CD14-positive monocyte (primary cell): ENCODE data around the gene SMARCD1. TPM values are rescaled to one million over a fixed set of nuclear protein-coding genes. Genes with fewer than 3 reads are reported as not detected.

ENCODE experiments used
- DNase-seq, 3 donors: peaks; one replicate each; pipeline ENCODE4 v3.0.0-alpha.2; 2011 to 2022
- H2AFZ ChIP-seq: 2 replicates; pipeline ENCODE4 v1.6.0; 2012; ENCODE audit warnings: mild to moderate bottlenecking, low read depth, low read length, inconsistent platforms; ENCODE audit not compliant: insufficient read depth, poor library complexity, severe bottlenecking
- H3K27ac ChIP-seq, 2 donors: 1 replicate in 1 of 2; 2 replicates in 1 of 2; pipeline ENCODE4 v1.5.1; 2012 to 2013; ENCODE audit warnings: low read length in 2 of 2, control low read depth in 1 of 2, inconsistent platforms in 1 of 2, low read depth in 1 of 2, mild to moderate bottlenecking in 1 of 2
- H3K27me3 ChIP-seq, 2 donors: one replicate each; pipeline versions ENCODE4 v1.6.0 to v1.6.1; 2011 to 2013; ENCODE audit warnings: low read length in 2 of 2; ENCODE audit not compliant: control insufficient read depth in 2 of 2, insufficient read depth in 2 of 2
- H3K36me3 ChIP-seq, 2 donors: replicated peaks in 1 of 2; 1 replicate in 1 of 2; 2 replicates in 1 of 2; pipeline versions ENCODE4 v1.5.1 to v1.6.1; 2012 to 2013; ENCODE audit warnings: low read length in 2 of 2, control low read depth in 1 of 2, inconsistent platforms in 1 of 2, mild to moderate bottlenecking in 1 of 2; ENCODE audit not compliant: insufficient read depth in 2 of 2, control insufficient read depth in 1 of 2
- H3K4me1 ChIP-seq, 2 donors: 1 replicate in 1 of 2; 2 replicates in 1 of 2; pipeline versions ENCODE4 v1.5.1 to v1.6.1; 2012 to 2013; ENCODE audit warnings: low read length in 2 of 2, control low read depth in 1 of 2, inconsistent platforms in 1 of 2, mild to moderate bottlenecking in 1 of 2, moderate library complexity in 1 of 2; ENCODE audit not compliant: insufficient read depth in 2 of 2, control insufficient read depth in 1 of 2
- H3K4me2 ChIP-seq: replicated peaks from 2 replicates; pipeline ENCODE3; 2012; ENCODE audit warnings: low read length, moderate library complexity, mild to moderate bottlenecking; ENCODE audit not compliant: poor library complexity, severe bottlenecking; ENCODE audit errors: extremely low read depth
- H3K4me3 ChIP-seq, 3 experiments: fragments of 200-600 bp in 1 of 3; sonication (generic) in 1 of 3; replicated peaks in 1 of 3; 1 replicate in 2 of 3; 2 replicates in 1 of 3; pipeline ENCODE4 v1.5.1; 2011 to 2013; ENCODE audit warnings: low read length in 3 of 3, mild to moderate bottlenecking in 3 of 3, control low read depth in 2 of 3, low read depth in 2 of 3, inconsistent platforms in 1 of 3, moderate library complexity in 1 of 3
- H3K79me2 ChIP-seq: 2 replicates; pipeline ENCODE4 v1.6.0; 2012; ENCODE audit warnings: mild to moderate bottlenecking, control low read depth, inconsistent platforms, low read length, moderate library complexity; ENCODE audit not compliant: insufficient read depth
- H3K9ac ChIP-seq: 2 replicates; pipeline ENCODE4 v1.6.0; 2017; ENCODE audit warnings: low read length, mild to moderate bottlenecking; ENCODE audit not compliant: insufficient read depth, poor library complexity, severe bottlenecking
- H3K9me3 ChIP-seq, 2 donors: replicated peaks in 1 of 2; 1 replicate in 1 of 2; 2 replicates in 1 of 2; pipeline versions ENCODE4 v1.5.1 to v1.6.1; 2012 to 2013; ENCODE audit warnings: low read length in 2 of 2, control low read depth in 1 of 2; ENCODE audit not compliant: control insufficient read depth in 1 of 2, insufficient read depth in 1 of 2
- H4K20me1 ChIP-seq: 2 replicates; pipeline ENCODE4 v1.6.0; 2012; ENCODE audit warnings: mild to moderate bottlenecking, low read length, control low read depth, moderate library complexity; ENCODE audit not compliant: insufficient read depth
- H3K27ac Mint-ChIP-seq, 7 donors: one replicate each; pipeline ENCODE4 v1.8.0; 2020; ENCODE audit warnings: mild to moderate bottlenecking in 7 of 7, mixed read lengths in 7 of 7, moderate library complexity in 6 of 7, inconsistent platforms in 2 of 7
- H3K27me3 Mint-ChIP-seq, 3 donors: one replicate each; pipeline ENCODE4 v1.8.0; 2021 to 2022; ENCODE audit warnings: low read depth in 3 of 3, mild to moderate bottlenecking in 3 of 3, mixed read lengths in 3 of 3, moderate library complexity in 3 of 3, inconsistent platforms in 1 of 3
- H3K36me3 Mint-ChIP-seq, 2 donors: one replicate each; pipeline ENCODE4 v1.8.0; 2020; ENCODE audit warnings: mixed read lengths in 2 of 2, inconsistent platforms in 1 of 2, mild to moderate bottlenecking in 1 of 2
- H3K4me1 Mint-ChIP-seq: one replicate; pipeline ENCODE4 v1.8.0; 2020; ENCODE audit warnings: mild to moderate bottlenecking, mixed read lengths
- H3K4me3 Mint-ChIP-seq, 2 donors: one replicate each; pipeline ENCODE4 v1.8.0; 2020; ENCODE audit warnings: mild to moderate bottlenecking in 2 of 2, mixed read lengths in 2 of 2, moderate library complexity in 1 of 2
- H3K9me3 Mint-ChIP-seq, 7 donors: one replicate each; pipeline ENCODE4 v1.8.0; 2020 to 2022; ENCODE audit warnings: mixed read lengths in 7 of 7, mild to moderate bottlenecking in 6 of 7, moderate library complexity in 6 of 7, inconsistent platforms in 2 of 7
- CTCF ChIP-seq: fragments of 200-600 bp; IDR thresholded peaks from one replicate; pipeline ENCODE4 v1.8.0; 2022; ENCODE audit warnings: antibody characterized with exemption, mild to moderate bottlenecking
- WGBS: methylation state at CpG from one replicate; pipeline ENCODE4 v1.1.5; 2013; ENCODE audit warnings: missing lambda C conversion rate; ENCODE audit not compliant: insufficient coverage; 5-methylcytosine and 5-hydroxymethylcytosine counted together
- intact Hi-C, 2 donors: fragments of 100-400 bp; cut with micrococcal nuclease; formaldehyde crosslinking; loops; one replicate each; pipeline versions ENCODE4 v1.15.0 to v1.15.1; 2023
- polyA plus RNA-seq, 3 donors: library from polyadenylated mRNA; depleted of rRNA in 1 of 3; unstranded in 2 of 3; stranded (reverse) in 1 of 3; fragments of 300-500 nt in 2 of 3; fragments of >200 nt in 1 of 3; fragmentation: Illumina TruSeq in 2 of 3; gene quantifications; 1 replicate in 2 of 3; 2 replicates in 1 of 3; pipeline ENCODE4 v1.2.3, GENCODE V29; 2012 to 2021

The SMARCD1 gene
- polyA plus RNA-seq, 3 donors = 3.7 to 41.9 (median 7.8) TPM

DNA sequence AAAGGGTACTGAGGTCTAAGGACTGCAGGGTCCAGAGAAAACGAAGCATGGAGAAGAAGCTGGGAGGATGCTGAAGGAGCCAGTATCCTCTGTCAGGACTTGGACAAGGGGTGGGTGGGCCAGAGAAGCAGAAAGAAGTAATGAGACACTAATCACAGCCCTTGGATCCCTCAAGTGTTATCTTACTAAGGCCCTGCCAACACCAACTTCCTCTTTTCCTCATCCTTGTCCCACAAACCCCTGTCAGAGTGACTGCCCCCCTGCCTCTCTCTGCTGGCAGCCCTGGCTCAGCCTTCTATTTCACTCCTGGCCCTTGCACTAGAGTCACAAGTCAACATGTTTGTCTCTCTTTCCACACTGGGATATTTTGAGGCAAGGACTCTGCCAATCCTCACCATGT is 31.6 kb upstream of the SMARCD1 start:
- Histone ChIP-seq H3K9me3 (peaks cover 0 to 8% of the 10 kb centered on the region in 2 donors), H3K4me2 (no peak overlapping the region), H4K20me1 (no peaks in the 10 kb centered on the region), H3K36me3 (no peaks in the 10 kb centered on the region), H3K4me1 (peaks cover 49 to 52% of the 10 kb centered on the region in 2 donors), H3K27me3 (peaks cover 20 to 26% of the 10 kb centered on the region in 2 donors), H2AFZ (peak overlapping the region; percentile 25), H3K9ac (no peak overlapping the region), H3K79me2 (no peaks in the 10 kb centered on the region), H3K4me3 (no peak overlapping the region), H3K27ac (no peak overlapping the region)
- Mint-ChIP-seq H3K36me3 (peaks cover 6 to 7% of the 10 kb centered on the region in 2 donors), H3K27ac (peak overlapping the region in 2 of 7 donors; percentile 48 to 62), H3K4me1 (peaks cover 52% of the 10 kb centered on the region), H3K4me3 (no peak overlapping the region), H3K9me3 (peaks cover 0 to 15% (median 5%) of the 10 kb centered on the region in 7 donors), H3K27me3 (peaks cover 29 to 32% (median 30%) of the 10 kb centered on the region in 3 donors)
- TF ChIP-seq CTCF = no peak
- intact Hi-C loops = no loop called here
- no CpG with 5 or more reads among the region's 1 CpG for WGBS
- peak in 2 of 3 donors; percentile 32 to 46 for DNase-seq

DNA sequence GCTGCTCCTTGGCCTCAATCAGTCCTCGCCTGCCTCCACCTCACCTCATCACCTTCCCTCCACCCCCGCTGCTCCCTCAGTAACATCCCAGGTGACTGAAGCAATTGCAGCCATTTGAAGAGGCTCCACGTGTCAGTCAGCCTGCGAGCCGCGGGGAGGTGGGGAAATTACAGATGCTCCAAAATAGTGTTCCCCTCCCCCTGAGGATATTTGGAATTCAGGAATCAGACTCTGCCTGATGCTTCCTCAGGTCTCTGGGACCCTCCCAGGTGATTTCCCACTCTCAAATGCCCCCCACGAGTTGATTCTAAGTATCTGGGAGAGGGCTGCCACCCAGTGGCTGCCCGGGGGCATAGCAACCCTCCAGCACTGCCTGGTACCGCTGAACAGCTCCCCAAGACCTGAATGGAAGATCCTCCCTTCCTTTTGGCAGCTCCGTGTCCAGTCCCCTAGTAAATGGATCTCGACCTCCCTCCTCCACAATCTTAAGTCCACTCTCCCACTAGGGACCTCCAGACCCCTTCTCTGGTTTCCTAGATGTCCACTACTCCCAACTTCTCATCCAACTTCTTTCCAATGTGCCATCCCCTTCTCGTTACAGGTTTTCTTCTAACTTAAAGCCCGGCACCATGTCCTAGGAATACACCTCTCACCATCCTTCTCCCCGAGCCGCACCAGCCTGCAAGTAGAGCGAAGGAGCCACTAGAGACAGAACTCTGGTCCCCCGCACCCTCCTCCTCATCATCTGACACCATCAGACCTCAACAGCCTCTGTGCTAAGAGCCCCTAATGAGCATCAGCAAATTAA is 29.1 kb upstream of the SMARCD1 start:
- H3K79me2 ChIP-seq = no peaks in the 10 kb centered on the region
- H3K9me3 ChIP-seq = peaks cover 0 to 8% of the 10 kb centered on the region in 2 donors
- H3K4me1 Mint-ChIP-seq = peaks cover 50% of the 10 kb centered on the region
- TF ChIP-seq CTCF = peak; percentile 99
- intact Hi-C loops = loop anchor here (2.0 to 5.0 kb wide), 2 partner anchors 89 kb away; no protein-coding TSS in a partner anchor
- peaks cover 0 to 17% (median 5%) of the 10 kb centered on the region in 7 donors for H3K9me3 Mint-ChIP-seq
- peak overlapping the region; percentile 26 for H2AFZ ChIP-seq
- peak overlapping the region in 1 of 3 experiments; percentile 41 for H3K4me3 ChIP-seq
- H3K27me3 Mint-ChIP-seq = peaks cover 41 to 52% (median 41%) of the 10 kb centered on the region in 3 donors
- H3K27ac Mint-ChIP-seq = peak overlapping the region in 1 of 7 donors; percentile 65
- no peak overlapping the region for H3K9ac ChIP-seq
- peak overlapping the region; percentile 48 to 96 for H3K4me3 Mint-ChIP-seq
- no peaks in the 10 kb centered on the region for H3K36me3 ChIP-seq
- peak overlapping the region; percentile 89 for H3K4me2 ChIP-seq
- no peaks in the 10 kb centered on the region for H4K20me1 ChIP-seq
- peaks cover 20 to 35% of the 10 kb centered on the region in 2 donors for H3K27me3 ChIP-seq
- peaks cover 5 to 6% of the 10 kb centered on the region in 2 donors for H3K36me3 Mint-ChIP-seq
- 10% methylated on average over 13 of the region's 17 CpGs for WGBS
- H3K4me1 ChIP-seq = peaks cover 39 to 40% of the 10 kb centered on the region in 2 donors
- peak; percentile 40 to 56 (median 51) for DNase-seq
- no peak overlapping the region for H3K27ac ChIP-seq
